Type B pancreatic cell (in vitro differentiated cells): ENCODE results near the gene ABI3BP. TPM values are rescaled to one million over a fixed set of nuclear protein-coding genes. Genes with fewer than 3 reads are reported as not detected.

Experiments
- DNase-seq: peaks from one replicate; pipeline ENCODE4 v3.0.0; 2021; ENCODE audit warnings: mixed read lengths; ENCODE audit not compliant: unreplicated experiment; ENCODE audit errors: extremely low spot score
- H3K27ac Mint-ChIP-seq: 2 replicates; pipeline ENCODE4 v1.8.0; 2021; ENCODE audit warnings: mild to moderate bottlenecking, mixed read lengths
- H3K27me3 Mint-ChIP-seq: 2 replicates; pipeline ENCODE4 v1.8.0; 2021; ENCODE audit warnings: mixed read lengths
- H3K36me3 Mint-ChIP-seq: 2 replicates; pipeline ENCODE4 v1.8.0; 2021; ENCODE audit warnings: mixed read lengths
- H3K4me1 Mint-ChIP-seq: one replicate; pipeline ENCODE4 v1.8.0; 2021; ENCODE audit warnings: mixed read lengths; ENCODE audit not compliant: unreplicated experiment
- H3K4me3 Mint-ChIP-seq: 2 replicates; pipeline ENCODE4 v1.8.0; 2021; ENCODE audit warnings: mild to moderate bottlenecking, mixed read lengths
- H3K9me3 Mint-ChIP-seq: 2 replicates; pipeline ENCODE4 v1.8.0; 2021; ENCODE audit warnings: mixed read lengths
- total RNA-seq: library from RNA; stranded (reverse); gene quantifications from 2 replicates; pipeline ENCODE4 v1.2.1, GENCODE V29; 2021; ENCODE audit warnings: low replicate concordance
- TF ChIP-seq, protein P1 (sequence below): fragments of 200-600 bp; sonication (generic); conservative IDR thresholded peaks from 2 replicates; pipeline ENCODE4 v1.5.0; 2021; ENCODE audit warnings: antibody characterized with exemption, mild to moderate bottlenecking

Gene ABI3BP
- total RNA-seq, 1 donor from 2014 or later, result 7.3 TPM

DNA sequence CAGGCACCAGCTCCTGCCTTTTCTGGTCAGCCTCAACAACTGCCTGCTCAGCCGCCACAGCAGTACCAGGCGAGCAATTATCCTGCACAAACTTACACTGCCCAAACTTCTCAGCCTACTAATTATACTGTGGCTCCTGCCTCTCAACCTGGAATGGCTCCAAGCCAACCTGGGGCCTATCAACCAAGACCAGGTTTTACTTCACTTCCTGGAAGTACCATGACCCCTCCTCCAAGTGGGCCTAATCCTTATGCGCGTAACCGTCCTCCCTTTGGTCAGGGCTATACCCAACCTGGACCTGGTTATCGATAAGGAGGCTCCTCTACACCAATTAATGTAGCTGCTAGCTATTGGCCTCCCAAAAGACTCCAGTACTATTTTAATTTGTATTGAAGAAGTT, 245.0 kb downstream of the ABI3BP start:
- Mint-ChIP-seq H3K27me3 (no peaks in the 10 kb centered on the region), H3K4me3 (no peak overlapping the region), H3K36me3 (peaks cover 51% of the 10 kb centered on the region), H3K27ac (no peak overlapping the region), H3K9me3 (no peaks in the 10 kb centered on the region), H3K4me1 (no peaks in the 10 kb centered on the region)
- DNase-seq, result no peak
- TF ChIP-seq, protein P1, sequence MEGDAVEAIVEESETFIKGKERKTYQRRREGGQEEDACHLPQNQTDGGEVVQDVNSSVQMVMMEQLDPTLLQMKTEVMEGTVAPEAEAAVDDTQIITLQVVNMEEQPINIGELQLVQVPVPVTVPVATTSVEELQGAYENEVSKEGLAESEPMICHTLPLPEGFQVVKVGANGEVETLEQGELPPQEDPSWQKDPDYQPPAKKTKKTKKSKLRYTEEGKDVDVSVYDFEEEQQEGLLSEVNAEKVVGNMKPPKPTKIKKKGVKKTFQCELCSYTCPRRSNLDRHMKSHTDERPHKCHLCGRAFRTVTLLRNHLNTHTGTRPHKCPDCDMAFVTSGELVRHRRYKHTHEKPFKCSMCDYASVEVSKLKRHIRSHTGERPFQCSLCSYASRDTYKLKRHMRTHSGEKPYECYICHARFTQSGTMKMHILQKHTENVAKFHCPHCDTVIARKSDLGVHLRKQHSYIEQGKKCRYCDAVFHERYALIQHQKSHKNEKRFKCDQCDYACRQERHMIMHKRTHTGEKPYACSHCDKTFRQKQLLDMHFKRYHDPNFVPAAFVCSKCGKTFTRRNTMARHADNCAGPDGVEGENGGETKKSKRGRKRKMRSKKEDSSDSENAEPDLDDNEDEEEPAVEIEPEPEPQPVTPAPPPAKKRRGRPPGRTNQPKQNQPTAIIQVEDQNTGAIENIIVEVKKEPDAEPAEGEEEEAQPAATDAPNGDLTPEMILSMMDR, result no peak

- no peaks in the 10 kb centered on the region for H3K27me3 Mint-ChIP-seq
- no peak for DNase-seq
- H3K4me3 Mint-ChIP-seq, result no peak overlapping the region
- no peaks in the 10 kb centered on the region for H3K4me1 Mint-ChIP-seq
- TF ChIP-seq, protein P1, result no peak
- no peaks in the 10 kb centered on the region for H3K9me3 Mint-ChIP-seq
- peaks cover 41% of the 10 kb centered on the region for H3K36me3 Mint-ChIP-seq
- no peak overlapping the region for H3K27ac Mint-ChIP-seq
These were observed 247.1 kb downstream of the ABI3BP start for GRCh38 chr3:100746092-100746491.

DNA sequence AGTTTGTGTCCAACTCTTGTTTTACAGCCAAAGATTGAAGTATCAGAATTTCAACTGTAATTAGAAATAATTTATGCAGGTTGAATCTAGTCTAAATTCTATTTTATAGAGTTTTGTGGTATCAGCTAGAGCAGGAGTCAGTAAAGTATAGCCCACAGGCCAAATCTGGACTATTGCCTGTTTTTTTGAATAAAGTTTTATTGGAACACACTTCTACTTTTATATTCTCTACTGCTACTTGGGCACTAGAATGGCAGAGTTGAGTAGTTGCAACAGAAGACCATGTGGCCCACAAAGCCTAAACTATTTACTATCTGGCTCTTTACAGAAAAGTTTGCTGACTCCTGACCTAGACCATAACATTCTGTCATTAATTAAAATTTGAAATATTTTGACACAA, 247.6 kb downstream of the ABI3BP start:
- Mint-ChIP-seq H3K4me3 (no peak overlapping the region), H3K27ac (no peak overlapping the region), H3K27me3 (no peaks in the 10 kb centered on the region)

DNA sequence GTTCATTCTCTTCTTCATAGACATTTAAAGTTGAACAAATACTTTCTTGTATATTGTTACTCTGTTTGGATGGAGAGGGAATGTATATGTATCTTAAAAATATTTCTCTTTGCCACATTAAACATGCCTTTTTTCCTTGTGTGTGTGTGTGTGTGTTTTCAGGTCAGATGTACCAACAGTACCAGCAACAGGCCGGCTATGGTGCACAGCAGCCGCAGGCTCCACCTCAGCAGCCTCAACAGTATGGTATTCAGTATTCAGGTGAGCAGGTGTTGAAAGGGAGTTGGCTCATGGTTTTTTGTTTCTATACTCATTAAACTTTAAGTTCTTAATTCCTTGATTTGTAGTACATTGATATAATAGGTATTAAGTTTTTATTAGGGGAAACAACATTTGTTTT, 248.6 kb downstream of the ABI3BP start:
- no peaks in the 10 kb centered on the region for H3K27me3 Mint-ChIP-seq
- TF ChIP-seq, protein P1, result no peak
- H3K4me1 Mint-ChIP-seq, result no peaks in the 10 kb centered on the region
- no peak overlapping the region for H3K4me3 Mint-ChIP-seq
- H3K27ac Mint-ChIP-seq, result no peak overlapping the region
- no peaks in the 10 kb centered on the region for H3K9me3 Mint-ChIP-seq
- DNase-seq, result no peak
- peaks cover 39% of the 10 kb centered on the region for H3K36me3 Mint-ChIP-seq

More for the DNA sequence above, 247.6 kb downstream of the ABI3BP start:
- TF ChIP-seq, protein P1, result no peak
- Mint-ChIP-seq H3K4me1 (no peaks in the 10 kb centered on the region), H3K36me3 (peaks cover 39% of the 10 kb centered on the region), H3K9me3 (no peaks in the 10 kb centered on the region)
- no peak for DNase-seq

- no peak for DNase-seq
- peaks cover 32% of the 10 kb centered on the region for H3K36me3 Mint-ChIP-seq
- no peaks in the 10 kb centered on the region for H3K9me3 Mint-ChIP-seq
- TF ChIP-seq, protein P1, result no peak
- H3K27ac Mint-ChIP-seq, result no peak overlapping the region
- H3K4me1 Mint-ChIP-seq, result no peaks in the 10 kb centered on the region
- no peak overlapping the region for H3K4me3 Mint-ChIP-seq
- no peaks in the 10 kb centered on the region for H3K27me3 Mint-ChIP-seq
These were observed 249.7 kb downstream of the ABI3BP start for GRCh38 chr3:100743535-100743934.

GRCh38 chr3:100740207-100740606, 253.0 kb downstream of the ABI3BP start:
- Mint-ChIP-seq H3K4me3 (no peak overlapping the region), H3K4me1 (no peaks in the 10 kb centered on the region), H3K9me3 (no peaks in the 10 kb centered on the region), H3K27me3 (no peaks in the 10 kb centered on the region), H3K36me3 (peaks cover 20% of the 10 kb centered on the region), H3K27ac (no peak overlapping the region)
- DNase-seq, result no peak
- TF ChIP-seq, protein P1, result no peak
